ENCODE measurements around the gene NCOR1.

GRCh38 chr17:15998031-15998562 is 217.2 kb downstream of the NCOR1 start:
- TF ChIP-seq POLR2A (IDR thresholded peaks at IDR 0.05; ENCODE audit: low read length) (no peak), GATA1 (IDR thresholded peaks at IDR 0.05; ENCODE audit: low read depth, low read length) (no peak)

All from erythroblast (primary cell).